Inflammatory macrophage treated with lipopolysaccharide for 1 hour (primary cell): ENCODE results near the gene SCMH1.
A peak's percentile ranks its signal among the peaks of the same experiment; 100 is the strongest.
"Not testable (repeated sequence)": the region's sequence is repeated elsewhere in the genome, so short reads cannot be mapped to it uniquely, and the experiment has no call there.

Experiments used
- DNase-seq, 2 donors: peaks; one replicate each; pipeline ENCODE4 v3.0.0-alpha.2; 2020 to 2022

The SCMH1 gene

DNA sequence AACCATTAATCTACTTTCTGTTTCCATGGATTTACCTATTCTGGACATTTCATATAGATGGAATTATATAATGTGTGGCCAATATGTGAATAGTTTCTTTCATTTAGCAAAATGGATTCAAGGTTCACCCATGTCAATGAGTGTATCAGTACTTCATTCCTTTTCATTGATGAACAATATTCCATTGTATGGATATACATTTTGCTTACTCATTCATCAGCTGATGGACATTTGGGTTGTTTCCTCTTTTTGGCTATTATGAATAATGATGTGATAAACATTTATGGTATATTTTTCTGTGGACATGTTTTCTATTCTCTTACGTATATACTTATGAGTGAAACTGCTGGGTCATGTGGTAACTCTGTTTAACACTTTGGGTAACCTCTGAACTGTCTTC, 97.8 kb downstream of the SCMH1 start:
- DNase-seq: no peak

DNA sequence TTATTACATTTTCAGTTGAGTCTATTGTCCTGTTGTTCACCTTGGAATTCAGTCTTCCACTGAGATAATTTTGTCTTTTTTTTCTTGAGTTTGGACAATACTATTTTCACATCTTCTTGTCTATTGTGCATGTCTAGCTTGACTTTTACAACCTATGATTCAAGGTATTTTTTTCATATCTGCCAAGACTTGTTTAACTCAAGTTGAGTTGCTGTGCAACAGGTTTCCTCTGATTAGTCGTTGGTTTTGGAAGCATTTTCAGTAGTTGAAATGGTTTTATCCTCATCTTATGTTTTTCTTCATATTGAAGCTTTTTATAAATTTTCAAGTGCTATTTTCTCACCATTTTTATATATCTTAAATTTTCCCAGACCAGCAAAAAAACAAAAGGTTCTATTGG, 103.6 kb downstream of the SCMH1 start:
- no peak for DNase-seq

DNA sequence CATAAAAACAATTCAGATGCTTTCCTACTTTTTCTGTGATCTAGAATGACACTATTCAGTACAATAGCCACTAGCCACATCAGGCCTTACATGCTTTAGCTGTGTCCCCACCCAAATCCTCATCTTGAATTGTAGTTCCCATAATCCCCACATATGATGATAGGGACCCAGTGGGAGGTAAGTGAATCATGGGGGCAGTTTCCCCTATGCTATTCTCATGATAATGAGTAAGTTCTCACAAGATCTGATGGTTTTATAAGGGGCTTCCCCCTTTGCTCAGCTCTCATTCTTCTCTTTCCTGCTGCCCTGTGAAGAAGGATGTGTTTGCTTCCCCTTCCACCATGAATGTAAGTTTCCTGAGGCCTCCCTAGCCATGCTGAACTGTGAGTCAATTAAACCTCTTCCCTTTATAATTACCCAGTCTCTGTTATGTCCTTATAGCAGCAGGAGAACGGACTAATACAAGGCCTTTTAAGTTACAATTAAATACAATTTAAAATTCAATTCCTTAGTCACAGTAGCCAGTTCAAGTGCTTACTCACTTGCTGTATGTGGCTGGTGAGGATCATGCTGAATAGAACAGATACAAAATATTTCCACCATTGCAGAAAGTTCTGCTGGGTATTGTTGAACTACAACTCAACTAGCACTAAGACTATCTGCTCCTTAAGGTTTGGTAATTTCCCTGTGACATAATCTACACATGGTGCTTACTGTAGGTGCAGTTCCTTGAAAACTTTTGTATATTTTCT, 106.7 kb downstream of the SCMH1 start:
- peak; percentile 26 for DNase-seq

DNA sequence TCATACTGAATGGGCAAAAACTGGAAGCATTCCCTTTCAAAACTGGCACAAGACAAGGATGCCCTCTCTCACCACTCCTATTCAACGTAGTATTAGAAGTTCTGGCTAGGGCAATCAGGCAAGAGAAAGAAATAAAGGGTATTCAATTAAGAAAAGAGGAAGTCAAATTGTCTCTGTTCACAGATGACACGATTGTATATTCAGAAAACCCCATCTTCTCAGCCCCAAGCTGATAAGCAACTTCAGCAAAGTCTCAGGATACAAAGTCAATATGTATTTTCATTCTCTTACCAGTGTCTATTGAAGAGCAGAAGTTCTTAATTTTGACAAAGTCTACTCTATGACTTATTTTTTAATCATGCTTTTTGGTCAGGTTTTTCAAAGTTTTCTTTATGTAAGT, 107.8 kb downstream of the SCMH1 start:
- not testable (repeated sequence) for DNase-seq

DNA sequence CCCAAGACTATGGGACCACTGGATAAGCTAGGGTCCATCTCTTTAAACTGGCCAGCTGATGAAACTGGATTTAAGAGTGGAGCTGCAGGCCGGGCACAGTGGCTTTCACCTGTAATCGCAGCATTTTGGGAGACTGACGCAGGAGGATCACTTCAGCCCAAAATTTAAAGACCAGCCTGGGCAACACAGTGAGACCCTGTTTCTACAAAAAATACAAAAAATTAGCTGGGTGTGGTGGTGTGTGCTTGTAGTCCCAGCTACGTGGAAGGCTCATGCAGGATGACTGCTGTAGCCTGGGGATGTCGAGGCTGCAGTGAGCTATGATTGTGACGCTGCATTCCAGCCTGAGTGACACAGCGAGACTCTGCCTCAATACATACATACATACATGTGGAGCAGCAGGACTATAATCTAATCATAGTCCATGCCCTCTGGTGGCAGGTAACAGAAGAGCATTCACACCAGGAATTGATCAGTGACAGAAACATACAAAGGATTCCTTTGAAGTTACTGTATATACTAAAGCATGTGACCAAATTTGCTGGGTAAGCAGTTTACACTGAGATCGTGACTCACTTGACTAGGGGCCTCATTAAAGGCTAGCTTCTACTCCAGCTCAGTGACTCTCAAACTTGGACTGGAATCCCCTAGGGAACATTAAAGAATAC, 119.1 kb downstream of the SCMH1 start:
- DNase-seq: peak in 1 of 2 donors; percentile 42

DNA sequence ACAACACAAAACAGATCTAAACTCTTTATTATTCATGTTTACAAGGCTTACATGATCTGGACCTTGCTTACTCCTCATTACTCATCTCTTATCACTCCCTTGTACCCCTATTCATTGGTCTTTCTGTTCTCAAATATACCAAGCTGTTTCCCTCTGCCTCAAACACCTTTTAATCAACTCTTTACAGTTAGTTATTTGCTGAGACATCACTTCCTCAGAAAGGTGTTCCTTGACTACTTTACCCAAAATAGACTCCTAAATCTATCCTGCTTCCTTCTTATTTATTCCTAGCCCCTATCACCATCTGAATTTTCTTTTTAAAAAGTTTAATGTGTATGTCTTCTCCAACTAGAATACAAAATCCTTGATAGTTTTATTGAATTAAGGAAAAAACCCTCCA, 120.0 kb downstream of the SCMH1 start:
- DNase-seq: no peak

DNA sequence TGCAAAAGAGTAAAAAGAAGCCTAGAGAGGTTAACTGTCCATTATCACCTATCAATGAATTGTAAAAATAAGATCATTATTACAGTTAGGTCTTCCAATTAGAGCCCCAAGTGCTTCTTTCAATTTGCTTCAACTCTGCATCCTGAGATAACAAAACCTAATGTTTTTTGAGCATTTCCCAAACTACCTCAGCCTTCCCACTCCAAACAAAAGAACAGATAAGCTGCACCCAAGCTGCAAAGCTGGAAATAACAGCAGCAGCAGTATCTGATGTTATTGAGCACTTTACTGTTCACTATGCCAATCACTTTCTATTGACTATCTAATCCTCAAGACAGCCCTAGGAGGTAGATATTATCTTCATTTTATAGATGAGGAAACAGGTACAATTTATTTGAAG, 123.5 kb downstream of the SCMH1 start:
- no peak for DNase-seq

DNA sequence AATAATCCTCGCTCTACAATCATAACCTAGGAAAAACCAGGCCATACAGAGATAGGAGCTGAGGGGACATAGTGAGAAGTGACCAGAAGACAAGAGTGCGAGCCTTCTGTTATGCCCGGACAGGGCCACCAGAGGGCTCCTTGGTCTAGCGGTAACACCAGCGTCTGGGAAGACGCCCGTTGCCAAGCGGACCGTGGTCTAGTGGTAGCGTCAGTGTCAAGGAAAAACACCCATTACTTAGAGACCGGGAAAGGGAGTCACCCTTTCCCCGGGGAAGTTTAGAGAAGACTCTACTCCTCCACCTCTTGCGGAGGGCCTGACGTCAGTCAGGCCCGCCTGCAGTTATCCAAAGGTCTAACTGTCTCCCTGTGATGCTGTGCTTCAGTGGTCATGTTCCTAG, 124.9 kb downstream of the SCMH1 start:
- DNase-seq: not testable (repeated sequence)

DNA sequence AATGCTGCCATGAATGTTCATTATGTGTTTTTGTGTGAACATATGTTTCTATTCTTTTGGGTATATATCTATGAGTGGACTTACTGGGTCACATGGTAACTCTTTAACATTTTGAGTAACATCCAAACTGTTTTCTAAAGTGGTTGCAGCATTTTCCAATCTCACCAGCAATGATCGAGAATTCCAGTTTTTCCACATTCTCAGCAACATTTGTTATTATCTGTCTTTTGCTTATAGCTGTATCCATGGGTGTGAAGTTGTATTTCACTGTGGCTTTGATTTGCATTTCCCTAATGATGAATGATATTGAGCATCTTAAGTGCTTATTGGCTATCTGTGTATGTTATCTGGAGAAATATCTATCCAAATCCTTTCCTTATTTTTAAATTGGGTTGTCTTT, 131.4 kb downstream of the SCMH1 start:
- DNase-seq: no peak

DNA sequence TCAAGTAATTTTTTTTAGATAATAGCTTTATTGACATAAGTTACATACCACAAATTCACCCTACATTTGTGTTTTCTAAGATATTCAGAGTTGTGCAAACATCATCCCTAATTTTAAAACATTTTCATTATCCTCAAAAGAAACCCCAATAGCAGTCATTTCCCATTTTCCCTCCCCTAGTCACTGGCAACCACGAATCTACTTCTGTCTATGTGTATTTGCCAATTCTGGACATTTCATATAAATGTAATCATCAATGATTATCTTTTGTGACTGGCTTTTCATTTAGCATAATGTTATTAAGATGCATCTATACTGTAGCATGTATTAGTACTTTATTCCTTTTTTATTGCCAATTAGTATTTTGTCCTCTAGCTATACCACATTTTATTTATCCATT, 131.8 kb downstream of the SCMH1 start:
- peak; percentile 58 to 79 for DNase-seq

DNA sequence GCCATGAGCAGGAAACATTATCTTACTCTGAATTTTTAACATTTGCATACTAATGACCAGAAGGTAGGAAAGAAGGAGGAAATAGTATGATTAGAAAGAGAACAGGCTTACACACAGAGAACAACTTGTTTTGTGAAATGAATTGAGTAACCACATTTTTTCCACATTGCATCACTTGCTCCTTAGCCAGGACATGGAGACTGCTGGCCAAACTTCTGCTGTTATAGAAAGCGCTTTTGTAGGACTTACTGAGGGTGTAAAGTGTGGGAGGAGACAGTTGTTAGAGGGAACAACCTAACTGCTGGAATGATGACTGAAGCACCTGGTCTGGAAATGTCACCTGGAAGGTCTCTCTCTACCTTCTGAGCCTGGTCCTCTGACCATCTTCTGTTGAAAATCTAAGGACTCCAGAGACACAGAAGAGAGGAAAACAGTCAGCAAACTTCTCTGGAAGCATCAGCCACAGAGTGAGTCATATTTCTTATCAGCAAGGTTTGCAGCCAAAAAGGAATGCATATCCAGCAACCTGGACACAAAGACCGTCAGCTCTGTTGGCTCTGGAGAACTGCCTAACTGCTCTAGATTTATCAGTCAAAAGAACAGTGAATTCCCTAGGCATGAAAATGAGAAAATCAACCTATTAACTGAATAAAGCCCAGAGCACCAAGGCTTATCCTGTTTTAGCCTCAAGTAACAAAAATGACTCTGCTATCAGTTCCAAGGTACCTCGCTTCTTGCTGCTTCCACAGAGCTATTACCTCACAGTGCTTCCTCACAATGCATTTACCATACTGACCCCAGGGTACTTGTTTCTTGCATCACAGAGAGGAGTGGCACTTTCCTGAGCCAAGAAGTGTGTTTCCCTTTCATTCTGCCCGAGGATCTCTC, 132.6 kb downstream of the SCMH1 start:
- peak; percentile 75 to 93 for DNase-seq

DNA sequence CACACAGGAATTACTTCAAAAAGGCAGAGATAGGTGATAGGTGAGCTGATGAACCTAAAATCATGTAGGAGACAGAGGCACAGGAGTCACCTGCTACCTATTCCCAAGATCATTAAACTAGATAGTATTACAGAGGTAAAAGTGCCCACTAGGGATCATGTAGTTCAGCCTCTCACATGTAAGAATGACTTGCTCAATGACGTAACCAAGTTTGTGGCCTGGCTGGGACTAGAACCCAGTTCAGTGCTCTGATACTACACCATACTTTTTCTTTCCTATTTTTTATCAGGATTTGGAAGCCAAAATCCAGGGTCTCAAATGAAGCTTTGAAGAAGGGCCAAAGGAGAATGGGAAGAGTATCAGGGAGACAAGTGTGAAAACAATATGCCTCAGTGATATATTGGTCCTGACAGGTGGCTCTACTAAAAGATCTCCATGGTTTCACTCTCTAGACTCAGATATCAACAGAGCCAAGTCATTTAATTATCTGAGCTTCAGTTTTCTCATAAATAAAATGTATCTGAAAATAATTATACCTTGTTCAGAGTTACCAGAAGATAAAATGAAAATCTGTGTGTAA, 133.3 kb downstream of the SCMH1 start:
- peak in 1 of 2 donors; percentile 19 for DNase-seq

DNA sequence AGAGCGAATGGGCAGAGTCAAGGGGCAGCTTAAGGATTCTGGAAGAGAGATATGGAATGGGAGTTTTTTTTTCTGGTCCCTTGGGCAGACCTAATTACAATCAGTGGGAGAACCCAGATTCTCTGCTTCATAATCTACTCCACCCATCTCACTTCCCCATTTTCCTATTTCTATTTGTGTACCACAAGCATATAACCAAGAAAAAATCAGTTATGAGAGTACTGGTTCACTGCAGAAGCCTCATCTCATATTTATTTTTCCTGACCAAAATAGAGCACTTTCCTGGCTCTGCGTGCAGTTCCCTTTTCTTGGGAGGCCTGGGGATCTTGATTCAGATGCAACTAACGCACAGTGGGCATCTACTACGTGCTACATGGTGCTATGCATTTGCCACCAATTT, 138.3 kb downstream of the SCMH1 start:
- peak in 1 of 2 donors; percentile 37 for DNase-seq

DNA sequence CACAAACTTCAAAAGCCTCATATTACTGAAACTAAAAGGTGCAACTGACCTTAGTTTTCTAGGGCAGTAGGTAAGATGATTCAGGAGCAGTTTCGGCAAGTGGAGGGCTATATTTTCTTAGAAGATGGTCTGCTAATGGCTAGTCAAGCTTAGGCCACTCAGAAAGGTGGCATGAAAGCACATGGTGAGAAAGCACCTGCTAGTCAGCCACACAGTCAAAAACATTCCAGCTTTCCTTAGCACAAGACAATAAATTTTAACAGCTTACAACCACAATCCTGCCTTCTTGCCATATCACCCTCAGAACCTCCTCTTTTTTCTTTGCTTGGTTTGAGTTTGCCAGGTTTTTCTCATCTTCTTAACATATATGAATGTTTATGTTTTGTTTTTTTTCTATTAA, 139.5 kb downstream of the SCMH1 start:
- DNase-seq: no peak

DNA sequence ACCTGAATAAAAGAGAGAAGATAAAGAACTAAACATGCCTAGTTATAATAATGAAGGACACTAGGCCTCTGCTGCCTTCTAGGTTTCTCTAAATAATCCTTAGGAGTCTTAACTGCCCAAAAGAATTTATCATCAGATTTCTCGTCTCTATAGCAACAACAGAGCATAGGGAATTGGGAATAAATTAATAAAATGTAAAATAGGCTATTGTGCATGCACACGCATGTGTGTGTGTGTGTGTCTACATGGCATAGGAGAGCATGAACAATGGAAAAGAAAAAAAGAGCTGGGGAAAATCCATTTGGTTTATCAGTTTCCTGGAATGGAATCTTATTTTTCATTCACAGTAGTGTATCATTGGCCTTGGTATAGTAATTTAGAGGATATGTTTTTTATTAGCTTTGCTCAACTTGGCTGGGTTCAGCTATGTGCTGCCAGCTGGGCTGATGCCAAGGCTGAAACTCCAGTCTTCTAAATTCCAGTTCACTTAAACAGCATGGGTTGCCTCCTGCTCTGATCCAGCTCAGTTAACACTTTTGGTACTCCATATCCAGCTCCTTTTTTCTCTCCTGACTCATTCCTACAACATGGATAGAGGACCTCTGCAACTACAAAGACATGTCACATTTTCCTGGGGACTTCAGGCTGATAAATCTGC, 140.0 kb downstream of the SCMH1 start:
- no peak for DNase-seq

DNA sequence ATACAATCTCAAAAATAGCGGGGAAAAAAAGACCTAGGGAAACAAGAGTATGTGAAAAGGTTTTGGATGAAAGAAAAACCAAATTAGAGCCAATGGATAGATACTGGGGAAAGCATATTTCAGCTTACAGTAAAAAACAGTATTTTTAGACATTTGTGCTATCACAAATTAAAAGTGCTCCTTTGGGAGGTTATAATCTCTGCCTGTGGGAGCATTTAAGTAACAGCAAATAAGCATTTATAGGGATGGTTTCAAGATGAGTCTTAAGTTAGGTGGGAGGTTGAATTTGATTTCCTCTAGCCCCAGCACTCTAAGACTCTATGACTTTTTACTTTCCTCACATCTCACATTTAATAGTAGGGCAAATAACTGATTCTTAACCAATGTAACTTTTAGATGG, 141.0 kb downstream of the SCMH1 start:
- DNase-seq: no peak

DNA sequence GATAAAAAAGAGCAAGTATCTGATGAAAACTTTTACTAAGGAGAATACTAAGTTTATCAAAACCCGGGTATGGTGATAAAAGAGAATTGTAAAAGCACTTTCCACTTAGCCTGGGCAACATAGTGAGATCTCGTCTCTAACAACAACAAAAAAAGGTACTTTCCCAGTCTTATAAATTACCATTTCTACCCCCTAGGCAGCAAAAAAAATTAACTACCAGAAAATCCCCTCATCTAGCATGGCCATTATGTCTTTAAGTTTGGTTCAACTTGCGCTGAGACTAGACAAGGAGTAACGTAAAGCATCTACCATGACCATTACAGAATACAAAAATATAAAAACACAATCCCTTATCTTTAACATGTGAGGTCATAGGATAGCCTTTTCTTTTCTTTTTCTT, 141.9 kb downstream of the SCMH1 start:
- no peak for DNase-seq

DNA sequence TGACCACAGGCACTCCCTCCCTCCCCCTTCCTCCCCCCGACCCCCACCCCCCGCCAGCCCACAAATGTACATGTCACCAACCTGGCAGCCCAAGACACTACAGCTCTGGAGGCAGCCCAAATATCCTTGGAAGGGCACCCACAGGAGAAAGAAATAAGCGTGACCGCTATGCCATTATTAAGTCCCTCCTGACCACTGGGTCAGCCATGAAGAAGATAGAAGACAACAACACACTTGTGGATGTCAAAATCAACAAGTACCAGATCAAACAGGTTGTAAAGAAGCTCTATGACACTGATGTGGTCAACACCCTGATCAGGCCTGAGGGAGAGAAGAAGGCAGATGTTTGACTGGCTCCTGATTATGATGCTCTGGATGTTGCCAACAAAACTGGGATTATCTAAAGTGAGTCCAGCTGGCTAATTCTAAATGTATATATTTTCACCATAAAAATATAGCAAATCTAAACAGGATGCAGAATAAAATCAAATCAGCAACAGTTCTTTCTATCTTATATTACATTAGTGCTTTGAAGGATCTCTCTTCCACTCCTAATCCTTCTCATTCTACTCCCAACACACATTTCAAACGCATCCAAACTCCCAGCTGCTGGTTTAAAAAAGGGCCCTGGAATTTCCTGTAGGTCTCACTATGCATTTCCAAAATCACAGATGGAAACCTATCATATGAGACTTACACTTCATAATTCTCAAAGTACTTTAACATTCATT, 143.2 kb downstream of the SCMH1 start:
- DNase-seq: no peak

DNA sequence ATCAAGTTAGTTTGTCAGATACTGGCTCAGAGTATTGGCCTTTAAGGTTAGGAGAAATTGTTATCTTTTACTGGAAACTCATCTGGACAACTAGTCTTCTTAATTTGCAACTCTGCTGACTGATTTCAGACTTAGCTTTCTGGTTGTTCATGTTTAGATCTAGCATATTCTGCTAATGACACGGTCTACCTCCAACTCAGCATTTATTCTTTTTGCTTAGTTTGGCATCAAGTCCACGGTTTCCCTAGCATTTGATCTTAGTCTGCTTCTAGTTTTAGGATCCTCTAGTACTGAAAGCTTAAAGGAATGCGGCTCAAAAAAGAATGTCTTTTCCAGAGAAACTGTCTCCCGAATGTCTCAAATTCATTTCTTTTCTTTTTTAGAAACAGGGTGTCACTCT, 145.0 kb downstream of the SCMH1 start:
- no peak for DNase-seq

DNA sequence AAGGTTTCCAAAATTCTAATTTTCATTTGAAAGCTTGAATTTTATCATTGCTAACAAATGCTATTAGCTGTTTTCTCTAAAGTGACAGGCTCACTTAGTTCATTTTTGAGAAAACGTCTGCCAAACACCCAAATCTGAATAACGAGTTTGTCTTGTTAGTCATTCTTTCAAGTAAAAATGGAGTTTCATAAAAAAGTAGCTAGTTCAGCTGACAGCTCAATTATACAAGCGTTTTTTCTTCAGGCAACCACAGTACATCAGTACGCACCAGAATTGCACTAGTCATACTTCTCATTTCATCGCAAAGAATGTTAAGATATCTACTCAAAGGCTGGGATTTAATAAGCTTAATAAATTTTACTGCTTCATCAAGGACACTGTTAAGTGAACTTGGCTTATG, 148.3 kb downstream of the SCMH1 start:
- DNase-seq: no peak

DNA sequence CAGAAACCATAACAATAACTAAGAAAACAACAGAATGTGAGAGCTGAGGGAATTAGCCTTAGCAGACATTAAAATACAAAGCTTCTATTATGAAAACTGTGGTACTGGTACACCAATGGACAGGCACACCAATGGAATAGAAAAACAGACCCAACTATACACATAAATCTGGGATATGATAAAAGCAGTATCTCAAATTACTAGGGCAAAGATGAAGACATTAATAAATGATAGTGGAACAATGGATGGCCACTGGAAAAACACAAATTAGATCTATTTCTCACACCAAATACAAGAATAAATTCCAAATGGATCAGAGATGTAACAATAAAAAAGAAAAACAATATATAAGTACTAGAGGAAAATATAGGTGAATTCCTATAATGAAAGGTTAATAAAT, 155.2 kb downstream of the SCMH1 start:
- DNase-seq: no peak

DNA sequence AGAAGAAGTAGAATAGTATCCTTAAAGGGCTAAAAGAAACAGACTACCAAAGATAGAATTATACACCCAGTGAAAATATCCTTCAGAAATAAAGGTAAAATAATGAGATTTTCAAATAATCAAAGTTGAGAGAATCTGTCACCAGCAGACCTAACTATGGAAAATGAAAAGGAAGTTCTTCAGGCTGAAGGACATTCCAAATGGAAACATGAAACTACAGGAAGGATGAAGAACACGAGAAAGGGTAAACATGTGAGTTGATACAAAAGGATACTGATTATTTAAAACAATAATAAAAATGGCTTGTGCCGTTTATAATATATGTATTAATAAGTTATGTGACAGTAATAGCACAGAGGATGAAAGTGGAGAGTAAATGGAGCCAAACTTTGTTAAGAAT, 163.5 kb downstream of the SCMH1 start:
- no peak for DNase-seq
